Activated CD4-positive, alpha-beta memory T cell treated with anti-CD3 and anti-CD28 coated beads, Interleukin-2, amount 10 ng/mL, durations not matched to agents 7 days and 5 days (primary cell): ENCODE results near the gene ZMYM4. TPM values are rescaled to one million over a fixed set of nuclear protein-coding genes. Genes with fewer than 3 reads are reported as not detected.
A peak's percentile ranks its signal among the peaks of the same experiment; 100 is the strongest.

Source experiments
- CTCF ChIA-PET: fragments of 350-600 bp; sonication (Branson Sonifier 250); formaldehyde crosslinking; loops from one replicate; lab custom pipeline; 2021; ENCODE audit warnings: antibody characterized with exemption, inconsistent platforms; lab: Charles Lee
- POLR2A ChIA-PET: fragments of 350-600 bp; sonication (Branson Sonifier 250); formaldehyde crosslinking; loops from one replicate; lab custom pipeline; 2021; ENCODE audit warnings: antibody characterized with exemption; lab: Charles Lee
- DNase-seq: peaks from one replicate; pipeline ENCODE4 v3.0.0-alpha.2; 2020
- H3K27ac Mint-ChIP-seq: one replicate; pipeline ENCODE4 v1.8.0; 2021; ENCODE audit warnings: mild to moderate bottlenecking, mixed read lengths
- H3K27me3 Mint-ChIP-seq: one replicate; pipeline ENCODE4 v1.8.0; 2021; ENCODE audit warnings: mixed read lengths
- H3K36me3 Mint-ChIP-seq: one replicate; pipeline ENCODE4 v1.8.0; 2021; ENCODE audit warnings: low read depth, mixed read lengths
- H3K4me1 Mint-ChIP-seq: one replicate; pipeline ENCODE4 v1.8.0; 2021; ENCODE audit warnings: mixed read lengths
- H3K4me3 Mint-ChIP-seq: one replicate; pipeline ENCODE4 v1.8.0; 2021; ENCODE audit warnings: mild to moderate bottlenecking, mixed read lengths
- H3K9me3 Mint-ChIP-seq: one replicate; pipeline ENCODE4 v1.8.0; 2021; ENCODE audit warnings: mixed read lengths
- total RNA-seq, 2 experiments: library from RNA; stranded (reverse); gene quantifications; one replicate each; pipeline ENCODE4 v1.2.3, GENCODE V29; 2021

The ZMYM4 gene
- total RNA-seq, 2 experiments from 2014 or later: 26.8 to 28.7 TPM

DNA sequence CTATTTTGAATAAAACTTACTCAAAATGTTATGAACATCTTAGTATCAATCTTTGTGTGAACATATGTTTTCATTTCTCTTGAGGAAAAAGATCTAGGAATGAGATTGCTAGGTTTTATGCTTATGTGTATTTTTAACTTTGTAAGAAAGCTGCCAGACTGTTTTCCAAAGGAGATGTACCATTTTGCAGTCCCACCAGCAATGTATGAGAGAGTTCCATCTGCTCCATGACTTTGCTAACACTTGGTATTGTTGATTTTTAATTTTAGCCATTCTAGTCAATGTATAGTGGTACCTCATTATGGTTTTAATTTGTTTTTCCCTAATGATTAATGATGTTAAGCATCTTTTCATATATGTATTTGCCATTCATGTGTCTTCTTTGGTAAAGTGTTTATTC is 132.5 kb downstream of the ZMYM4 start:
- H3K4me3 Mint-ChIP-seq: no peak overlapping the region
- no peaks in the 10 kb centered on the region for H3K9me3 Mint-ChIP-seq
- no peak overlapping the region for H3K27ac Mint-ChIP-seq
- H3K36me3 Mint-ChIP-seq: peaks cover 39% of the 10 kb centered on the region
- H3K27me3 Mint-ChIP-seq: no peaks in the 10 kb centered on the region
- DNase-seq: no peak
- CTCF ChIA-PET: no interaction called here
- H3K4me1 Mint-ChIP-seq: peaks cover 2% of the 10 kb centered on the region
- POLR2A ChIA-PET: no interaction called here

DNA sequence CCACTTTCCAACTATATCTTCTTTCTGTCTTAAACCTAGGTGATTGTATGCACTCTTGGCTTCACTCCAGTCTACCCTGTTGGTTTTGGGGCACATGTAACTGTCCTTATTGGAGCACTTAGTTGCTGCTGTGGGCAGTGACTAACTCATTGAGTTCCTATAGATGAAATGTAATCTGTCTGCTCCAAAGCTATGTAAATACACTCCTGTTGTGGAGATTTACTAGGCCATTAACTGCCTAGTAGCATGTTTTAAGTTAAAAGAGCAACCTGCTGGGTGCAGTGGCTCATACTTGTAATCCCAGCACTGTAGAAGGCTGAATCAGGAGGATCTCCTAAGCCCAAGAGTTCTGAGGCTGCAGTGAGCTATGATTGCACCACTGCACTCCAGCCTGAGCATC is 137.6 kb downstream of the ZMYM4 start:
- POLR2A ChIA-PET: no interaction called here
- no peak overlapping the region for H3K4me3 Mint-ChIP-seq
- no peak for DNase-seq
- H3K27me3 Mint-ChIP-seq: no peaks in the 10 kb centered on the region
- no peaks in the 10 kb centered on the region for H3K9me3 Mint-ChIP-seq
- peaks cover 33% of the 10 kb centered on the region for H3K36me3 Mint-ChIP-seq
- no peaks in the 10 kb centered on the region for H3K4me1 Mint-ChIP-seq
- H3K27ac Mint-ChIP-seq: no peak overlapping the region
- CTCF ChIA-PET: interaction anchor here (1.2 kb wide), 1 partner anchor 150 kb away, joined by 3 read pairs; no protein-coding TSS in a partner anchor

DNA sequence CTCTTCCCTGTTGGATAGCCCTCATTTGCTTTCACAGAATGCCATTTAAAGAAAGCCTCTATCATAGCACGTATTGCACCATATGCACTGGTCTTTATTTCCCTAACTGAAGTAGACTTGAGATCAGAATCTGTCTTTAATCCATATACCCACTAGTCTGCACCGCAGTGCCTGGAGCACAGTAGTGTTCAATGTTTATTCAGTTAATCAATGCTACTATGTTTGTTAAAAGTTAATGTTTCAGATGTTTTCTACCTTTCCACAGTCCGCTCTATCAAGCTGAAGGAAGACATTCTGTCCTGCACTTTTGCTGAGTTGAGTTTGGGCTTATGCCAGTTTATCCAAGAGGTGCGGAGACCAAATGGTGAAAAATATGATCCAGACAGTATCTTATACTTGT is 139.2 kb downstream of the ZMYM4 start:
- no peak for DNase-seq
- CTCF ChIA-PET: no interaction called here
- peaks cover 24% of the 10 kb centered on the region for H3K36me3 Mint-ChIP-seq
- no peaks in the 10 kb centered on the region for H3K4me1 Mint-ChIP-seq
- H3K4me3 Mint-ChIP-seq: no peak overlapping the region
- no peaks in the 10 kb centered on the region for H3K9me3 Mint-ChIP-seq
- POLR2A ChIA-PET: no interaction called here
- H3K27ac Mint-ChIP-seq: no peak overlapping the region
- no peaks in the 10 kb centered on the region for H3K27me3 Mint-ChIP-seq

DNA sequence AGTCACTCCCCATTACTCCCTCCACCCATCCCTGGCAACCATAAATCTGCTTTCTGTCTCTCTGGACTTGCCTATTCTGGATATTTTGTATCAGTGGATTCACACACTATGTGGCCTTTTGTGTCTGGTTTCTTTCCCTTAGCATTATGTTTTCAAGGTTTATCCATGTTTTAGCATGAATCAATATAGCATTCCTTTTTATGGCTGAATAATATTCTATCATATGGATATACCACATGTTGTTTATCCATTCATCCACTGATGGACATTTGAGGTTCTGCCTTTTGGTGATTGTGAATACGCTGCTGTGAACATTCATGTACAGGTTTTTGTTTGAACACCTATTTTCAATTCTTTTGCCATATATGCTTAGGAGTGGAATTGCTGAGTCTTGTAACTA is 140.4 kb downstream of the ZMYM4 start:
- H3K27ac Mint-ChIP-seq: no peak overlapping the region
- ChIA-PET POLR2A (no interaction called here), CTCF (no interaction called here)
- peaks cover 24% of the 10 kb centered on the region for H3K36me3 Mint-ChIP-seq
- H3K4me3 Mint-ChIP-seq: no peak overlapping the region
- DNase-seq: no peak
- no peaks in the 10 kb centered on the region for H3K4me1 Mint-ChIP-seq
- no peaks in the 10 kb centered on the region for H3K9me3 Mint-ChIP-seq
- H3K27me3 Mint-ChIP-seq: no peaks in the 10 kb centered on the region

DNA sequence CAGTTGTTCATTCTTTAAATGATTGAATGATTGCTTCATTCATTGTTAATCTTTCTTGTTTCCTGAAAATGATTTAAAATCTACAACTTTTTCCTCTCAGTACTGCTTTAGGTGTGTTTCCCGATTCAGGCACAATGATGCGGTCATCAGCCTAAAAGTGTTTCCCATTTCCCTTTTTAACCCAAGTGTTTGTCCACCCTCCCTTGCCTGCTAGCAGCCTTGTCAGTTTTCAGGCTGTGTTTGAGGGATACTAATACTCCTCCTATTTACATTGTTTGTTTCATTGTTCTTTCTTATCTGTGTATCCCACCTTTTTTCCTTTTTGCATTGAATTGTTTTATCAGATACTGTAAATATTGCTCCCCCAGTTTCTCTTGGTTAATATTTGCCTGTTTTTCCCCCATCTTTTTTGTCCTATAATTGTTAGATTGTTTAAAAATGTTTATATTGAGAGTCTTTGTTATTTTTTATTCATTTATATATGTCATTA is 157.6 kb downstream of the ZMYM4 start:
- no peaks in the 10 kb centered on the region for H3K27me3 Mint-ChIP-seq
- ChIA-PET POLR2A (no interaction called here), CTCF (no interaction called here)
- H3K4me3 Mint-ChIP-seq: no peak overlapping the region
- no peaks in the 10 kb centered on the region for H3K9me3 Mint-ChIP-seq
- H3K36me3 Mint-ChIP-seq: peaks cover 11% of the 10 kb centered on the region
- H3K27ac Mint-ChIP-seq: no peak overlapping the region
- peaks cover 7% of the 10 kb centered on the region for H3K4me1 Mint-ChIP-seq
- no peak for DNase-seq

DNA sequence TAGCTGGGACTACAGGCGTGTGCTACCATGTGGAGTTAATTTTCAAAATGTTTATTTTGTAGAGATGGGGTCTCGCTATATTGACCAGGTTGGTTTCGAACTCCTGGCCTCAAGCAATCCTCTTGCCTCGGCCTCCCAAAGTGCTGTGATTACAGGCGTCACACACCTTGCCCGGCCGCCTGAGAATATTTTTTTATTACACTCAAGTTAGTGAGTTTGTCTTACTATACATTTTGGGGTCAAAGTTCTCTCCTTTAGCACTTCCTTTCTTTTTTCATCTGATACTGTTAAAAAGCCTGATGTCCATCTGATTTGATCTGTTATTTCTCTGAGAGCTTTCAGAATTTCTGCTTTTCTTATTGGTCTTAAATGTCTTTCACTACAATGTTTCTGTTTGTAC is 159.9 kb downstream of the ZMYM4 start:
- DNase-seq: no peak
- ChIA-PET CTCF (no interaction called here), POLR2A (no interaction called here)
- Mint-ChIP-seq H3K27me3 (no peaks in the 10 kb centered on the region), H3K9me3 (no peaks in the 10 kb centered on the region), H3K36me3 (peaks cover 26% of the 10 kb centered on the region), H3K27ac (no peak overlapping the region), H3K4me3 (no peak overlapping the region), H3K4me1 (peaks cover 28% of the 10 kb centered on the region)

DNA sequence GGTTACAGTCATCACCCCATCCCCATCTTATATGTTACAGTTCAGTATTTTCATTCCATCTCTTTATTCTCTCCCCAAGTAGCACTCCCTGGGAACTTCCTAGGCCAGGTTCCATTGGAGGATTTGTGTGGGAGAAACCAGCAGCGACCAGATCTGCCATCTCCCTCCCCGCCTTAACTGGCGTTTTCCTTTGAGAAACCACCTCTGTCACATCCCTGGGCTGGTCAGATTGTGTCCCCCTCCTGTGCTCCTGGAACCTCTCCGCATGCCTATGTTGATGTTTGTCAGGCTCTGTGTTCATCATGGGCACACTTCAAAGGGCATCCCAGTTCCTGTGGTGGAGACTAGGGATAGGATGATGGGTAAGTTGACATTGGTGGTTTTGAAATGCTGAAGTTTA is 162.3 kb downstream of the ZMYM4 start:
- Mint-ChIP-seq H3K27ac (peak overlapping the region; percentile 47), H3K4me1 (peaks cover 34% of the 10 kb centered on the region), H3K4me3 (no peak overlapping the region), H3K27me3 (no peaks in the 10 kb centered on the region), H3K9me3 (no peaks in the 10 kb centered on the region), H3K36me3 (peaks cover 43% of the 10 kb centered on the region)
- DNase-seq: no peak
- ChIA-PET CTCF (interaction anchor here (1.3 to 1.4 kb wide), 2 partner anchors 20 to 134 kb away, joined by 4 read pairs; no protein-coding TSS in a partner anchor), POLR2A (no interaction called here)

DNA sequence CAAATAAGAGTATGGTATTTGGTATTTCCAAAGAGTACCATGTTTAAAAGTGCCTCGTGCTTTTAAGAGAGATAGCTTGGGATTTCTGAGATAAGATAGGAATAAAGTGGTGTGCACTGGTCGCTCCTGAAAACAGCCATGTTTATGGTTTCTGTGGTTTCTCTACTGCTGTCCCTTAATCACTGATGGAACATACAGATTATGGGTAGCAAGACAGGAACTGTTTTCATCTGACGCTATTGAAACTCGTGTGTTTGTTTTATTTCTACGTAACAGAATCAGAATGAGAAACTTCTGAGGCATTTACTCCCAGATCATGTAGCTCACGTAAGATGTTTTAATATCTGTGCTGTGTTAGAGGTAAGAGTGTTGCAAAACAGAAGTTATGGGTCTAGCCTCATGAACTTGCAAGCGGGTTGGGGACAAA is 162.7 kb downstream of the ZMYM4 start:
- Mint-ChIP-seq H3K27me3 (no peaks in the 10 kb centered on the region), H3K27ac (peak overlapping the region; percentile 47), H3K4me3 (no peak overlapping the region), H3K4me1 (peaks cover 34% of the 10 kb centered on the region), H3K9me3 (no peaks in the 10 kb centered on the region), H3K36me3 (peaks cover 43% of the 10 kb centered on the region)
- CTCF ChIA-PET: interaction anchor here (1.3 to 1.4 kb wide), 2 partner anchors 20 to 134 kb away, joined by 4 read pairs; no protein-coding TSS in a partner anchor
- DNase-seq: no peak
- POLR2A ChIA-PET: no interaction called here

DNA sequence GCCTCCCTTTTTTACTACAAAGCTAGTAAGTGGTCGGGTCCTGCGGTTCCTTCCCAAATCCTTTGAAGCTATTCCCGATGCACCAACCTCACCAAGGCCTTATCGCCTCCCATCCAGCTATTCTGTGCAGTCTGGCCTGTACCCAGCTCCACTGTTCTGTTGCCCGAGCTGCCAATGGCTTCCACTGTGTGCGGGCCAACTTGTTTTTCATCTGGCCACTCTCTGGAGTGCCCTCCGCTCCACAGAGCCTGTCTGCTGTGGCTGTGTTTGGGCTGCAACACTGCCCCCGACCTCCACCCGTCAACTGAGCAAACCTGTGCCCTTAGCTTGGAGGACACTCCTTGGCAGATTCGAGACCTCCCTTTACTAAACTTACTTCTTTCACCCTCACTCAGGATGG is 163.7 kb downstream of the ZMYM4 start:
- Mint-ChIP-seq H3K27ac (peak overlapping the region; percentile 22), H3K4me3 (no peak overlapping the region), H3K36me3 (peaks cover 47% of the 10 kb centered on the region), H3K27me3 (no peaks in the 10 kb centered on the region), H3K9me3 (no peaks in the 10 kb centered on the region), H3K4me1 (peaks cover 34% of the 10 kb centered on the region)
- ChIA-PET CTCF (interaction anchor here (0.9 to 1.5 kb wide), 3 partner anchors 13 to 230 kb away, joined by 3 to 4 read pairs (median 3); no protein-coding TSS in a partner anchor), POLR2A (no interaction called here)
- no peak for DNase-seq

DNA sequence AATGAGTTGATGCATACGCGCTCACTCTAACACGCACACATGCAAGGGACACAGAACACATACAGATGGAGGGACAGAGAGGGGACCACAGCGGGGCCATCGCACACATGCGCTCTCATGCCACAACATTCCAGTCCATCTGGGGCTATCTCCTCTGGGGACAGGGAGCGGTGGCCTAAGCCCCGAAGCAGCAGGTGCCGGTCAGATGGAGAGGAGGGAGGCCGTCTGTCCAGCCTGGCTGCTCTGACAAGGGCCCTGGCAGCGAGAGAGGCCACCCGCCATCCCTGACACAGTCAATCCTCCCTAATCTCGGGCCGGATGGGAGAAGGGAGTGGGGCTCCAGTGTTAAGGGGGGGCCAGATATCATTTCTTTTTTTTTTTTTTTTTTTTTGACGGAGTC is 165.2 kb downstream of the ZMYM4 start:
- H3K27me3 Mint-ChIP-seq: no peaks in the 10 kb centered on the region
- no peak overlapping the region for H3K4me3 Mint-ChIP-seq
- H3K36me3 Mint-ChIP-seq: peaks cover 58% of the 10 kb centered on the region
- no peak for DNase-seq
- H3K9me3 Mint-ChIP-seq: no peaks in the 10 kb centered on the region
- ChIA-PET POLR2A (no interaction called here), CTCF (interaction anchor here (1.4 kb wide), 1 partner anchor 17 kb away, joined by 3 read pairs; no protein-coding TSS in a partner anchor)
- H3K4me1 Mint-ChIP-seq: peaks cover 36% of the 10 kb centered on the region
- H3K27ac Mint-ChIP-seq: no peak overlapping the region

DNA sequence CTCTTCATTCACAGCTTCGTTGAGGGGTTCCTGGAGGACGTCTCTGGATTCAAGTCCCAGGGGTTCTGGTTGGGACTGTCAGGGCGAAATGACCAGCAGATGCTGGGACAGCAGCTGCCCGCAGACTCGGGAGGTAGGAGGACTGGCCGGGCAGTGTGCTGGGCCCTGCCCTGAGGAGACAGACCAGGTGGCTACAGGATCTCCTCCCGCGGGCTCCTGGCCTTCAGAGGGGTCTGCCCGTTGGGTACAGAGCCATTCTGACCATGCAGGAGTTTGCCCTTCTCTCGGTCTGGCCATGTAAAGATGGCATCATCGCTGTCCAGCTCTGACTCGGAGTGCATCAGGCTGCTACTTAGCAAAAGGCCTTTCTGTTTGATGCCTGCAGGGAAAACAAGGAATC is 166.2 kb downstream of the ZMYM4 start:
- CTCF ChIA-PET: interaction anchor here (1.4 kb wide), 1 partner anchor 16 kb away, joined by 3 read pairs; no protein-coding TSS in a partner anchor
- Mint-ChIP-seq H3K4me1 (peaks cover 36% of the 10 kb centered on the region), H3K4me3 (no peak overlapping the region), H3K27ac (no peak overlapping the region), H3K36me3 (peaks cover 66% of the 10 kb centered on the region), H3K9me3 (no peaks in the 10 kb centered on the region), H3K27me3 (no peaks in the 10 kb centered on the region)
- POLR2A ChIA-PET: no interaction called here
- DNase-seq: no peak

DNA sequence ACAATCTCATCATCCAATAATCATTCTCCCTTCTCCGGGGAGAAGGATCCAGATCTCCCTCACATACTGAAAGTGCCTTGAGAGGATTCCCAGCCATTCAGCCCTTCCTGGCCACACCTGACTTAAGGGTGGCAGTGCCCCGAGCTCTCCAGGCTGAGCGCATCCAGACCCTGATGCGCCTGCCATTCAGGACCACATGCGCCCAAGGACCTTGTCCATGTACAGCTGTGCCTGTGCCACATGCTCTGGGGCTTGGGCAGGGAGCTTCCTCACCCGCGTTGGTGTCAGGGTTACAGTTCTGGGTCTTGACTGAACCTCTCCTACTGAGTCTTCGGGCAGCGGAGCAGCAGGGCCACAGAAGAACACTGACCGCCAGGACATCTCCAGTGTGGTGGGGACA is 167.6 kb downstream of the ZMYM4 start:
- H3K27ac Mint-ChIP-seq: no peak overlapping the region
- POLR2A ChIA-PET: interaction anchor here (0.8 kb wide), 1 partner anchor 129 kb away, joined by 3 read pairs; no protein-coding TSS in a partner anchor

DNA sequence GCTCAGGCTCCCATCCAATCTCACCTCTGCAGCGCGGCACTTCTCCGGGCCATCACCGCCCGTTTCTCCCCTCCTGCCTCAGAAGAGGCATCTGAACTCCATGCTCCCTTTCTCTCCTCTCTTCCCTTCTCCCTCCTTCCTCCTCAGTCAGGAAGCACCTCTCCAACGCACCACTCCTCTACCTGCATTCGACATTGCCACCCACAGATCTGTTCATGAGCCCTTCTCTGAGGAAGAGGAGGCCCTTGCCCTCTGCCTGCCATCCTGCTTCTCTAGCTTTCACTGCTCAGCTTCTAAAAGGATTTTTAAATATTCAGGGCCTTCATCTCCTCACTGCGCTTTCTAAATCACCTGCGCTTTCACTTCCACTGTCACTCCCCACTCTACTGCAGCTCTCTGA is 168.7 kb downstream of the ZMYM4 start:
- Mint-ChIP-seq H3K27me3 (no peaks in the 10 kb centered on the region), H3K9me3 (no peaks in the 10 kb centered on the region), H3K4me3 (no peak overlapping the region), H3K36me3 (peaks cover 58% of the 10 kb centered on the region), H3K27ac (no peak overlapping the region), H3K4me1 (peaks cover 20% of the 10 kb centered on the region)
- POLR2A ChIA-PET: interaction anchor here (0.9 kb wide), 1 partner anchor 116 kb away, joined by 5 read pairs; no protein-coding TSS in a partner anchor
- DNase-seq: no peak
- CTCF ChIA-PET: interaction anchor here (2.8 kb wide), 1 partner anchor 13 kb away, joined by 9 read pairs; no protein-coding TSS in a partner anchor

More for the DNA sequence above, 167.6 kb downstream of the ZMYM4 start:
- Mint-ChIP-seq H3K9me3 (no peaks in the 10 kb centered on the region), H3K36me3 (peaks cover 58% of the 10 kb centered on the region), H3K27me3 (no peaks in the 10 kb centered on the region), H3K4me1 (peaks cover 30% of the 10 kb centered on the region), H3K4me3 (no peak overlapping the region)
- CTCF ChIA-PET: interaction anchor here (2.8 kb wide), 1 partner anchor 15 kb away, joined by 9 read pairs; no protein-coding TSS in a partner anchor
- DNase-seq: no peak
